ENCODE data around the gene MLLT10. TPM values are rescaled to one million over a fixed set of nuclear protein-coding genes. Genes with fewer than 3 reads are reported as not detected.

The MLLT10 gene
- polyA plus RNA-seq, 3 donors = 44.1 to 51.0 (median 46.9) TPM

GRCh38 chr10:21499701-21500577 lies 34.1 kb upstream of the MLLT10 start:
- no peak for DNase-seq

GRCh38 chr10:21500578-21500910 lies 33.5 kb upstream of the MLLT10 start:
- DNase-seq = no peak

DNA sequence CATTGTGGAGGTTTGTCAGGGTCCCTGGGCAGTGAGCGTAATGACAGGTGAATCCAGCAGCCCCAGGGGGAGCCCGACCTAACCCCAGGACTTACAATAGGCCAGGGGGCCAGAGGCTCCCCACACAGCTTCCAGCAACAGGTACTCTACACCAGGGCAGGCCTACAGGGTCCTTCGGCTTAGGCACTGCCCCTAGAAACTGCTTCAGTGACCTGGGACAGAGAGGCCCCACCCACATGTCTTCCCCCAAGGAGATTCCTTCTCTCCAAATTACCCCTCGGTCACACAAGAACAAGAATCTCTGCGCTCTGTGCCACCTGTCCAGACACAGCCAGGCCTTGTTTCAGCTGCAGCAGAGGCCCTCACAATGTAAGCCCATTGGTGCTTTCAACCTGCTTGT lies 32.9 kb upstream of the MLLT10 start:
- no peak for DNase-seq

GRCh38 chr10:21501731-21502347 lies 32.2 kb upstream of the MLLT10 start:
- DNase-seq = no peak

DNA sequence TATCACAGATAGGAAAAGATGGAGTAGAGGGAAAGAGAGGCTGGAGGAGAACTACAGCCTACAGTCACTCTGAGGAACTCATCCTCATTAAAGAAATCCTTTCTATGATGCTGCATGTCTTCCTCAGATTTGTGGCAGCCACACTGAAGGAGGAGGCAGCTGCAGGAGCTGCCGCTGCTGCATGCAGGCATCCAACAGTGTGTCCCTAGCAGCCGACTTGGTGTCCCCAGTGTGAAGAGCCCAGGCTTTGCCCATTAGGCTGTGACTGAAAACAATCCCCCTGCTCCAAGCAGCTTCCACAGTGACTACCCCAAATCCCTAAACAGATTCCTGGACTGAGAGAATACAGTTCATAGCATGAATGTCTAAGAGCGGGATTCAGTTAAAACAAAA lies 31.7 kb upstream of the MLLT10 start:
- DNase-seq = no peak

DNA sequence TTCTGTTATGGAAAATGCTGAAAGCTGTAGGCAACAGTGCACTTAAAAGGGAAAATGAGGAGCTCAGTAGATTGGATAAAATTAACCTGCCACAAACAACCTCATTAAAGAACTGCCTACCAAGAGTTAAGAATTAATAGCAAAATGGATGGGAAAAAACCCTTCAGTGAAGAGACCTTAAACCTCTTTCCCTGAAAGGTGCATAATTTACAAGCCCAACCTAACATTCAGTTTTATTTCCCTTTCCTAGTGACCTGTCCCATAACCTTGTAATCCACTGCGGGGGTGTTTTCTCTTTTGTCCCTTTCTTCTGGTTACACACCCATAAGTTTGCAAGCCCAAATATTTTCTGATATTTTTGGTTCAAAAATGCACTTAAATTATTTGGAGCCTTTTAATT lies 30.5 kb upstream of the MLLT10 start:
- no peak for DNase-seq

DNA sequence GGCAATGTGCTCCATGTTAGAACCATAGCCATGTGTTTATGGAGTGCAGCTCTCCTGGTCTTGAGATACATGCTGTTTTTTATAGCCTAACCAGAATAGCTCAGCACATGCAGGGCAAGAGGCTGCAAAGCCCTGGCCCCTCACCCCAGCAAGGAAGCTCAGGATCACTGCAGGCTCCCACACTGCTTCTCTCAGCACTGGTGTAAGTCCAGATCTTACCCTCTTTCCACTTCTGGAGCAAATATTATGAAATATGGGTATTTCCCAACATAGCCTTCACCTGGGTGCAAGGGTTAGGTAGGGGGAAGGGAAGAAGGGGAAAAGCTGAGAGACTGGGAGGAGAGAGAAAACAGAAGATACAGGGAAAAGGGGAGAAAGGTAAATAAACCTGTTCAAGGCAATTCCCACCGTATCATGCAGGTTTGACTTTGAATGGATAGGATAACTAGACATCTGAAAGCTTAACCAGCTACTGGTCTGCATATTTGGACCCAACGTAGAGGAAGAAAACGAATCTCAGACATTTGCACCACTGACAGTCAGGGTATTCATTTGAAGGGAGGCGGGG lies 28.2 kb upstream of the MLLT10 start:
- no peak for DNase-seq

DNA sequence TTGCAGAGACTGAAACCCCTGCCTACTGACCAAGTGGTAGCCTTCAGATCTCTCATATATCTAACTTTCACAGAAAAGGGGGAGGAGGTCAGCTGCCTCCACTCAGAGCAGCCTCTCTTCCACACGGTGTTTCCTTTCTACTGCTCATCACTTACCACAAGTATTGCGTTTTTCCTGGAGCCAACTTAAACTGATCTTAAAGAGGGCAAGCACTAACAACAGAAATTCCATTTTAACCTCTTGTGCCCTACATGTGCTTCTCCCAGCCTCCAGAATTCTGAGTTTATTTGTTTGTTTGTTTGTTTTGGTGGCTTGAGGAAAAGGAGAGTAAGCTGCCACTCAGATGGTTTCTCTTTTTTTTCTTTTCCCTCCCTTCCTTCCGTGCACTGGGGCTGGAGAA lies 27.7 kb upstream of the MLLT10 start:
- DNase-seq = no peak

- DNase-seq = no peak
These were observed 26.9 kb upstream of the MLLT10 start for GRCh38 chr10:21507150-21507549.

DNA sequence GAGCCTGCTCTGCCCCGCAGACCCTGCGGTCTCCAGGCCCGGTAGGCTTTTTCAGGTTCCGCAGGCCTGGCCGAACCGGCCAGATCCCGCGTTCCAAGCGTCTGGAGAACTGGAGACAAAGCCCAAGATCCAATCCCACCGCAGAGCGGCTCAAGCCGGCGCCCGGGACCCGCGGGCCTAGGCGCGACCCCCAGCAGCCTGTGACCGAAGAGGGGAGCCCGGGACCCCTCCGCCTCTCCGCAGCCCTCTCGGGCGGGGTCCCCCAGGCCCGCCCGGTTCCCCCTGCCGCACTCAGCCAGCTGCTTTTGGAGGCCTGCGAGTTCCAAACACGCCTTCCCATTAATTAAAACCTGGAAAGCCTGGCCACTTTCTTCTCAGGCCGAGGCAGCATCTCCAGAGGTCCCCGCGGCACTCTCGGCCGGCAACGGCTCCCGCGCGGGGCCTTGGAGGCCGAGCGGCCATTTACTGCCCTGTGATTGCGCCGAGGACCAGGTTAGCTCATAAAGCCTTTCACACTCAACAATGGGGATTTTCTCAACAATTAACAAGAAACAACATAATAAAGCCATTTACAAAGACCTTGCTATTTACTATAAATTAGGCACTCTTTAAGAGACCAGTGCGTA lies 25.2 kb upstream of the MLLT10 start:
- DNase-seq = no peak

DNA sequence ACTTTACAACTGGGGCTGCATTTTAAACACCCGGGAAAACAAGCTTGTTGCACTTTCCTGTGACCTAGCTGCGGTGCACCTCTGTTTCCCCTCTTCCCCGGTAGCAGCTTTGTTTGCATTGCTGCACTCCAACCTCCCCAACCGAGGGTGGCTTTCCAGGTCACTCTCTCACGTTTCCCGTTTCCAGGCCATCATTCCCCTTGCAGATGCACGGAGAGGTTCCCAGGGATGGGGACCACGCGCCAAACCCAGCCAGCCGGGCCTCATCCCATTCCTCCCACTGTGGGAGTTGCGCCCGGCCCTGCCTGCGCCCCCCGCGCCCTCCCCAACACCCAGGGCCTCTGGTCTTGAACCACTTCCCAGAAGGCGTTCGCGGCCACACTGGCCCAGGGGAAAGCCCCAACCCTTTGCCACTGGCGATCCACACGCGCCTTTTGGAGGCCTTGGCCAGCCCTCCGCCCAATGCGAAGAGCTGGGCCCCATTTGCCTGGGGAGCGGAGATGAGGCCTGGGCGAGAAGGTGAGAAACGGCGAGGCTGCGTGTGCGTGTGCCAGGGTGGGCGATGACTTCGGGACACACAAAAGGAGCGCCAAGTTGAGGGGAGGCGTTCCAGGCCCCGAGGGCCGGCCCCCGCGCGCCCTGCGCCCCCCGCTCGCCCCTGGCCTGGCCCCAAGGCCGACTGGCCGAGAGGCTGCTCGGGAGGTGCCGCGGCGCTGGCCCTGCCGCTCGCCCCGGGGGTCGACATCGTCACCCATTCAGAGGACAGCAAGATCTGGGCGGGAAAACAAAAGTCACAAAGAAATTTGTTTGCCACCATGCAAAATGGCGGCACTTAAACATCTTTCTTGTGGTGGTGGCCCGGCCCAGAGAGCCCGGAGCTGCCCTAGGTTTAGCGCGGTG lies 24.4 kb upstream of the MLLT10 start:
- no peak for DNase-seq

- DNase-seq = no peak
These were observed 23.6 kb upstream of the MLLT10 start for GRCh38 chr10:21510241-21511094.

DNA sequence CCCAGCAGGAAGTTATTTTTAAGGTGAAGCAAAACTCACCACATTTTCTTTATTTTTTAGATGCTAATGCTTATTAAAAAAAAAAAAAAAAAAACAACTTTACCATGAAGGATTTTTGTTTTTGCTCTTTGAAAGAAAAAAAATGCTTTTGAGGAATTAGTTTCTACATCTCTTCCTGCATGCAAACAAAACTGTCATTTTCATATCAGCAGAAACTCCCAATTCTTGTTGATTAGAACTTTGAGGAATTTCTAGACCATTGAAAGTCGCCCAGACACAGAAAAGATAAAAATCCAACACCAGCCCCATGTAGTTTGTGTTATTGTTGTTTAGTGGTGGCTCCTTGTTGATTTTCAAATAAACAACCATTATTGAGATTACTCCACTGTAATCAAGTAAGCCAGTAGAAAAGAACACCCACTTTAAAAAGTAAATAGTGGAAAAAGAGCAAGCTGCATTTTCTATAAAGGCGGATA lies 22.9 kb upstream of the MLLT10 start:
- no peak for DNase-seq

- no peak for DNase-seq
These were observed 22.0 kb upstream of the MLLT10 start for GRCh38 chr10:21511946-21512572.

GRCh38 chr10:21512573-21513404 lies 21.2 kb upstream of the MLLT10 start:
- DNase-seq = no peak

DNA sequence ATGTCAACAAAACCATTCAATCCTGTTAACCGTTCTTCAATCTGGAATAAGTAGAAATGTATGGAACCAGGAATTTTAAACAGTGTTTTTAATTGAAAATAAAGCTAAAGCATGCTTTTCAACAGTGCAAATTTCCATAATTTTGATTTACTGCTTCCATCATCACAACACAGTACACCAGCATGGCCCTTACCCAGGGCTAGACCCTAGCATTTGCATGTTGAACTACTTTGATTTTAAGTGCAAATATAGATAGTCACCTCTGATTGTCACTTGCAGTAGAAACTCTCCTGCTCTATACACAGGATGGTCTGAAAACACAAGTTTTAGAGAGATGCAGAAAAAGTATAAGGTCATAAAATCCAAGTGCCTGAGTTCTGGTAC lies 20.6 kb upstream of the MLLT10 start:
- DNase-seq = no peak

GRCh38 chr10:21514129-21514817 lies 19.8 kb upstream of the MLLT10 start:
- DNase-seq = no peak

- DNase-seq = no peak
These were observed 19.1 kb upstream of the MLLT10 start for GRCh38 chr10:21514818-21515351.
